Glutamatergic neuron (in vitro differentiated cells): ENCODE data around the gene GRK4. TPM values are rescaled to one million over a fixed set of nuclear protein-coding genes. Genes with fewer than 3 reads are reported as not detected.

Source experiments
- DNase-seq: peaks from one replicate; pipeline ENCODE4 v3.0.0; 2022
- H3K27ac Mint-ChIP-seq: one replicate; pipeline ENCODE4 v1.8.0; 2020; ENCODE audit warnings: mild to moderate bottlenecking, mixed read lengths, inconsistent platforms; ENCODE audit not compliant: unreplicated experiment
- H3K27me3 Mint-ChIP-seq: one replicate; pipeline ENCODE4 v1.8.0; 2020; ENCODE audit warnings: mild to moderate bottlenecking, moderate library complexity, mixed read lengths, inconsistent platforms; ENCODE audit not compliant: unreplicated experiment
- H3K36me3 Mint-ChIP-seq: one replicate; pipeline ENCODE4 v1.8.0; 2020; ENCODE audit warnings: mild to moderate bottlenecking, mixed read lengths, inconsistent platforms; ENCODE audit not compliant: unreplicated experiment
- H3K4me1 Mint-ChIP-seq: one replicate; pipeline ENCODE4 v1.8.0; 2020; ENCODE audit warnings: mild to moderate bottlenecking, low read depth, mixed read lengths, inconsistent platforms; ENCODE audit not compliant: unreplicated experiment
- H3K4me3 Mint-ChIP-seq: one replicate; pipeline ENCODE4 v1.8.0; 2020; ENCODE audit warnings: mild to moderate bottlenecking, mixed read lengths, inconsistent platforms; ENCODE audit not compliant: unreplicated experiment
- H3K9me3 Mint-ChIP-seq: one replicate; pipeline ENCODE4 v1.8.0; 2020; ENCODE audit warnings: mild to moderate bottlenecking, moderate library complexity, mixed read lengths, inconsistent platforms; ENCODE audit not compliant: unreplicated experiment
- total RNA-seq: library from RNA; stranded (reverse); fragmentation: NEBNext Ultra II Directional; extraction: Animal tissue kit (Norgen Biotek cat#: 25700); gene quantifications from one replicate; pipeline ENCODE4 v1.2.1, GENCODE V29; 2021; ENCODE audit not compliant: unreplicated experiment
- TF ChIP-seq, protein P1 (sequence below): fragments of 200-600 bp; sonication (generic); IDR thresholded peaks from one replicate; pipeline ENCODE4 v1.5.0; 2021; ENCODE audit not compliant: partially characterized antibody, unreplicated experiment

The GRK4 gene
- total RNA-seq, 1 donor from 2014 or later = 34.5 TPM

DNA sequence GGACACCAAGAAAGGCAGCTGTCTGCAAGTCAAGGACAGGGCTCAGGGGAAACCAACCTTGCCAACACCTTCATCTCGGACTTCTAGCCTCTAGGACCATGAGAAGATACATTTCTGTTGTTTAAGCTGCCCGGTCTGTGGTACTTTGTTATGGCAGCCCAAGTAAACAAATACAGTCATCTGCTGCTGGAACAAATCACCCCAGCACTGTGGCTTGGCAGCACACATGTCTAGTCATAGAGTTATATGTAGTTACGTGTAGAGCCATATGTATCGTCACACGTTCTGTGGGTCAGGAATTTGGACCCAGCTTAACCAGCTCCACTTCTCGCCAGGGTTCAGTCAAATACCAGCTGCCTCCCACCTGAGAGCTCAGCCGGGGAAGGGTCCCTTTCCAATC lies 108.4 kb downstream of the GRK4 start:
- Mint-ChIP-seq H3K9me3 (peaks cover 7% of the 10 kb centered on the region), H3K4me3 (no peak overlapping the region), H3K27me3 (peaks cover 13% of the 10 kb centered on the region), H3K4me1 (peaks cover 17% of the 10 kb centered on the region), H3K27ac (no peak overlapping the region), H3K36me3 (peaks cover 4% of the 10 kb centered on the region)
- no peak for DNase-seq
- TF ChIP-seq, protein P1, sequence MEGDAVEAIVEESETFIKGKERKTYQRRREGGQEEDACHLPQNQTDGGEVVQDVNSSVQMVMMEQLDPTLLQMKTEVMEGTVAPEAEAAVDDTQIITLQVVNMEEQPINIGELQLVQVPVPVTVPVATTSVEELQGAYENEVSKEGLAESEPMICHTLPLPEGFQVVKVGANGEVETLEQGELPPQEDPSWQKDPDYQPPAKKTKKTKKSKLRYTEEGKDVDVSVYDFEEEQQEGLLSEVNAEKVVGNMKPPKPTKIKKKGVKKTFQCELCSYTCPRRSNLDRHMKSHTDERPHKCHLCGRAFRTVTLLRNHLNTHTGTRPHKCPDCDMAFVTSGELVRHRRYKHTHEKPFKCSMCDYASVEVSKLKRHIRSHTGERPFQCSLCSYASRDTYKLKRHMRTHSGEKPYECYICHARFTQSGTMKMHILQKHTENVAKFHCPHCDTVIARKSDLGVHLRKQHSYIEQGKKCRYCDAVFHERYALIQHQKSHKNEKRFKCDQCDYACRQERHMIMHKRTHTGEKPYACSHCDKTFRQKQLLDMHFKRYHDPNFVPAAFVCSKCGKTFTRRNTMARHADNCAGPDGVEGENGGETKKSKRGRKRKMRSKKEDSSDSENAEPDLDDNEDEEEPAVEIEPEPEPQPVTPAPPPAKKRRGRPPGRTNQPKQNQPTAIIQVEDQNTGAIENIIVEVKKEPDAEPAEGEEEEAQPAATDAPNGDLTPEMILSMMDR = no peak

DNA sequence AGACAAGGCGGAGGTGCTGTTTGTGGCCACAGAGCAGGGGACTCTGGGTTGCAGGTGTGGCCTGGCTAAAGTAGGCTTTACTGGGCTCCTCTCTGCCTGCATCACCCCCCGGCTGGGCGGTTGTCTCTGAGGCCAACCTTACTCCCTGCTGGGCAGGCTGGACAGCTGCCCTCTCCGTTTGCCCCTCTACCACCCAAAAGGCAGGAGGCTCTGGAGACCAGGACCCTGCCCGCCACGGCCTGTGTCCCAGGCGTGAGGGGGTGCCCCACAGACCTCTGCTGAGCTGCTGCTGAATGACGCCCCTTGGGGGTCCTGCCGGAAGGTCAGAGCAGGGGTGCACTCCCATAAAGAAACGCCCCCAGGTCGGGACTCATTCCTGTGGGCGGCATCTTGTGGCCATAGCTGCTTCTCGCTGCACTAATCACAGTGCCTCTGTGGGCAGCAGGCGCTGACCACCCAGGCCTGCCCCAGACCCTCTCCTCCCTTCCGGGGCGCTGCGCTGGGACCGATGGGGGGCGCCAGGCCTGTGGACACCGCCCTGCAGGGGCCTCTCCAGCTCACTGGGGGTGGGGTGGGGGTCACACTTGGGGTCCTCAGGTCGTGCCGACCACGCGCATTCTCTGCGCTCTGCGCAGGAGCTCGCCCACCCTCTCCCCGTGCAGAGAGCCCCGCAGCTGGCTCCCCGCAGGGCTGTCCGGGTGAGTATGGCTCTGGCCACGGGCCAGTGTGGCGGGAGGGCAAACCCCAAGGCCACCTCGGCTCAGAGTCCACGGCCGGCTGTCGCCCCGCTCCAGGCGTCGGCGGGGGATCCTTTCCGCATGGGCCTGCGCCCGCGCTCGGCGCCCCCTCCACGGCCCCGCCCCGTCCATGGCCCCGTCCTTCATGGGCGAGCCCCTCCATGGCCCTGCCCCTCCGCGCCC lies 110.0 kb downstream of the GRK4 start:
- H3K27me3 Mint-ChIP-seq = peaks cover 11% of the 10 kb centered on the region
- H3K9me3 Mint-ChIP-seq = peaks cover 7% of the 10 kb centered on the region
- H3K4me3 Mint-ChIP-seq = no peak overlapping the region
- H3K36me3 Mint-ChIP-seq = peaks cover 1% of the 10 kb centered on the region
- H3K4me1 Mint-ChIP-seq = peaks cover 16% of the 10 kb centered on the region
- H3K27ac Mint-ChIP-seq = no peak overlapping the region
- DNase-seq = no peak
- TF ChIP-seq, protein P1 = no peak

DNA sequence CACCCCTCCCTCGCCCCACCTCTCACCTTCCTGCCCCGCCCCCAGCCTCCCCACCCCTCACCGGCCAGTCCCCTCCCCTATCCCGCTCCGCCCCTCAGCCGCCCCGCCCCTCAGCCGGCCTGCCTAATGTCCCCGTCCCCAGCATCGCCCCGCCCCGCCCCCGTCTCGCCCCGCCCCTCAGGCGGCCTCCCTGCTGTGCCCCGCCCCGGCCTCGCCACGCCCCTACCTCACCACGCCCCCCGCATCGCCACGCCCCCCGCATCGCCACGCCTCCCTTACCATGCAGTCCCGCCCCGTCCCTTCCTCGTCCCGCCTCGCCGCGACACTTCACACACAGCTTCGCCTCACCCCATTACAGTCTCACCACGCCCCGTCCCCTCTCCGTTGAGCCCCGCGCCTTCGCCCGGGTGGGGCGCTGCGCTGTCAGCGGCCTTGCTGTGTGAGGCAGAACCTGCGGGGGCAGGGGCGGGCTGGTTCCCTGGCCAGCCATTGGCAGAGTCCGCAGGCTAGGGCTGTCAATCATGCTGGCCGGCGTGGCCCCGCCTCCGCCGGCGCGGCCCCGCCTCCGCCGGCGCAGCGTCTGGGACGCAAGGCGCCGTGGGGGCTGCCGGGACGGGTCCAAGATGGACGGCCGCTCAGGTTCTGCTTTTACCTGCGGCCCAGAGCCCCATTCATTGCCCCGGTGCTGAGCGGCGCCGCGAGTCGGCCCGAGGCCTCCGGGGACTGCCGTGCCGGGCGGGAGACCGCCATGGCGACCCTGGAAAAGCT lies 110.9 kb downstream of the GRK4 start, which contains the start of the genes HTT and HTT-AS:
HTT (plus strand) TSS at position 604 of the 768 bp plus-strand sequence; CDS start at position 749, 145 bp downstream.
HTT-AS (minus strand) TSS at position 461 of the 768 bp plus-strand sequence.
- Mint-ChIP-seq H3K4me3 (peak within 1 kb of the TSS; percentile 91), H3K9me3 (peaks cover 7% of the 10 kb centered on the region), H3K4me1 (peaks cover 16% of the 10 kb centered on the region), H3K27me3 (peaks cover 10% of the 10 kb centered on the region), H3K36me3 (no peaks in the 10 kb centered on the region), H3K27ac (peak within 1 kb of the TSS; percentile 96)
- DNase-seq = peak; percentile 98
- TF ChIP-seq, protein P1 = no peak

DNA sequence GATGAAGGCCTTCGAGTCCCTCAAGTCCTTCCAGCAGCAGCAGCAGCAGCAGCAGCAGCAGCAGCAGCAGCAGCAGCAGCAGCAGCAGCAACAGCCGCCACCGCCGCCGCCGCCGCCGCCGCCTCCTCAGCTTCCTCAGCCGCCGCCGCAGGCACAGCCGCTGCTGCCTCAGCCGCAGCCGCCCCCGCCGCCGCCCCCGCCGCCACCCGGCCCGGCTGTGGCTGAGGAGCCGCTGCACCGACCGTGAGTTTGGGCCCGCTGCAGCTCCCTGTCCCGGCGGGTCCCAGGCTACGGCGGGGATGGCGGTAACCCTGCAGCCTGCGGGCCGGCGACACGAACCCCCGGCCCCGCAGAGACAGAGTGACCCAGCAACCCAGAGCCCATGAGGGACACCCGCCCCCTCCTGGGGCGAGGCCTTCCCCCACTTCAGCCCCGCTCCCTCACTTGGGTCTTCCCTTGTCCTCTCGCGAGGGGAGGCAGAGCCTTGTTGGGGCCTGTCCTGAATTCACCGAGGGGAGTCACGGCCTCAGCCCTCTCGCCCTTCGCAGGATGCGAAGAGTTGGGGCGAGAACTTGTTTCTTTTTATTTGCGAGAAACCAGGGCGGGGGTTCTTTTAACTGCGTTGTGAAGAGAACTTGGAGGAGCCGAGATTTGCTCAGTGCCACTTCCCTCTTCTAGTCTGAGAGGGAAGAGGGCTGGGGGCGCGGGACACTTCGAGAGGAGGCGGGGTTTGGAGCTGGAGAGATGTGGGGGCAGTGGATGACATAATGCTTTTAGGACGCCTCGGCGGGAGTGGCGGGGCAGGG lies 111.7 kb downstream of the GRK4 start:
- Mint-ChIP-seq H3K9me3 (peaks cover 7% of the 10 kb centered on the region), H3K27ac (peak overlapping the region; percentile 96), H3K36me3 (no peaks in the 10 kb centered on the region), H3K4me1 (peaks cover 13% of the 10 kb centered on the region), H3K27me3 (peaks cover 7% of the 10 kb centered on the region), H3K4me3 (peak overlapping the region; percentile 91)
- TF ChIP-seq, protein P1 = no peak
- DNase-seq = peak; percentile 78
